Glomerular visceral epithelial cell (primary cell): ENCODE data around the gene GATAD1.
"Not testable (repeated sequence)": the region's sequence is repeated elsewhere in the genome, so short reads cannot be mapped to it uniquely, and the experiment has no call there.

Experiments
- DNase-seq: peaks from one replicate; pipeline ENCODE4 v3.0.0-alpha.2; 2016; ENCODE audit errors: extremely low spot score

The GATAD1 gene

GRCh38 chr7:92436612-92437445, 10.5 kb upstream of the GATAD1 start:
- no peak for DNase-seq

GRCh38 chr7:92437956-92438491, 9.3 kb upstream of the GATAD1 start:
- no peak for DNase-seq

- not testable (repeated sequence) for DNase-seq
Observed at GRCh38 chr7:92442720-92443119, 4.6 kb upstream of the GATAD1 start.

- DNase-seq, result no peak
Observed at GRCh38 chr7:92446869-92447344, 375 bp upstream of the GATAD1 start.

GRCh38 chr7:92448205-92448747, 994 bp downstream of the GATAD1 start:
- peak; percentile 52 for DNase-seq

- DNase-seq, result no peak
Observed at GRCh38 chr7:92451645-92452044, 4.4 kb downstream of the GATAD1 start.

GRCh38 chr7:92456236-92456635, 9.0 kb downstream of the GATAD1 start:
- DNase-seq, result peak; percentile 4

- DNase-seq, result no peak
Observed at GRCh38 chr7:92460109-92460508, 12.8 kb downstream of the GATAD1 start.

- DNase-seq, result no peak
Observed at GRCh38 chr7:92460510-92460909, 13.2 kb downstream of the GATAD1 start.

GRCh38 chr7:92461027-92462003, 14.0 kb downstream of the GATAD1 start:
- peak; percentile 55 for DNase-seq

GRCh38 chr7:92462560-92462959, 15.3 kb downstream of the GATAD1 start:
- DNase-seq, result no peak

- no peak for DNase-seq
Observed at GRCh38 chr7:92464515-92464914, 17.2 kb downstream of the GATAD1 start.

- no peak for DNase-seq
Observed at GRCh38 chr7:92466682-92467081, 19.4 kb downstream of the GATAD1 start.

GRCh38 chr7:92468589-92468988, 21.3 kb downstream of the GATAD1 start:
- not testable (repeated sequence) for DNase-seq

GRCh38 chr7:92473989-92474388, 26.7 kb downstream of the GATAD1 start:
- not testable (repeated sequence) for DNase-seq

- not testable (repeated sequence) for DNase-seq
Observed at GRCh38 chr7:92475261-92475770, 28.0 kb downstream of the GATAD1 start.

GRCh38 chr7:92475851-92476590, 28.7 kb downstream of the GATAD1 start:
- not testable (repeated sequence) for DNase-seq

- not testable (repeated sequence) for DNase-seq
Observed at GRCh38 chr7:92477681-92478080, 30.4 kb downstream of the GATAD1 start, which contains the start of gene ERVW-1. ERVW-1 (minus strand) TSS chr7:92477946; CDS start chr7:92470381, 7,565 bp downstream.

GRCh38 chr7:92478095-92478494, 30.8 kb downstream of the GATAD1 start:
- no peak for DNase-seq

- no peak for DNase-seq
Observed at GRCh38 chr7:92478711-92479110, 31.4 kb downstream of the GATAD1 start.

GRCh38 chr7:92479146-92479545, 31.9 kb downstream of the GATAD1 start:
- DNase-seq, result not testable (repeated sequence)
